ENCODE results near the gene CALCOCO1.

Gene CALCOCO1

DNA sequence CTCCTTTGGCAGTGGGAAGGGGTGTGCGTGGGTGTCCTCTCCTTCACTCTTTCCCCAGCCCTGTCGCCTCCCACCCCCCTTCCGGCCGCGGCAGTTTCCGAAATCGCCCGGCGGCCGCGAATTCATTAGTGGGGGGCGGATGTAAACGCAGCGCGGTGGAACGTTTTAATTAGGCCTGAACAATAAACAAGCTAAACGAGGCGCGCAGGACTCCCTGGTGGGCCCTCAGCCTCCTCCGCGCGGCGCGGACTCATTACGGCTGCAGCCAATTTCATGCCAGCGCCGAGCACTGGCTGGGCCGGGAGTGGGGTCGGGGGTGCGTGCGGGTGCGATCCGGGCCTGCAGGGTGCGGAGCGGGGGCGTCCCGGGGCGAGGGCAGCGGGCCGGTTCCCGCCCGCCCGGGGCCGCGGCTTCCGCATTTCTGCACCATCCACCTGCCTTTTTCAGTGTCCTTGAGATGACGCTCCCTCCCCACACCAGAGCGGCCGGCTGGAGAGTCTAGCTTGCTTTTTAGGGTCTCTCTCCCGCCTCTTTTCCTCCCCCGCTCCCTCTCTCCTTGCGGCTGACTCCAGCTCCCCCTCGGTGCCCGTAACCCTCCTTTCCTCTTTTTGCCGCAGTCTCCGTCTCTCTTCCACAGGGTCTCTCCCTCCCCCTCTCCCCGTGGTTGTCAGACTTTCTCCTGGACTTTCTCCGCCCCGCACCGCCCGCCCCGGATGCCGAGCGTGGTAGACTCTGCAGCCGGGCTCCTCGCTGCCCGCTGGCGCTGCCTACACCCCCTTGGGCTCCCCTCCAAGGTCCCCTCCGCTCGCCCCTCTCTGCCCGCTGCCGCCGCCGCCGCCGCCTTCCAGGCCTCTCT lies 24.3 kb upstream of the CALCOCO1 start, which contains the start of gene CISTR:
Gene CISTR, minus strand, starts transcription at position 644 of the 856 bp plus-strand sequence.
- no peak for DNase-seq

DNA sequence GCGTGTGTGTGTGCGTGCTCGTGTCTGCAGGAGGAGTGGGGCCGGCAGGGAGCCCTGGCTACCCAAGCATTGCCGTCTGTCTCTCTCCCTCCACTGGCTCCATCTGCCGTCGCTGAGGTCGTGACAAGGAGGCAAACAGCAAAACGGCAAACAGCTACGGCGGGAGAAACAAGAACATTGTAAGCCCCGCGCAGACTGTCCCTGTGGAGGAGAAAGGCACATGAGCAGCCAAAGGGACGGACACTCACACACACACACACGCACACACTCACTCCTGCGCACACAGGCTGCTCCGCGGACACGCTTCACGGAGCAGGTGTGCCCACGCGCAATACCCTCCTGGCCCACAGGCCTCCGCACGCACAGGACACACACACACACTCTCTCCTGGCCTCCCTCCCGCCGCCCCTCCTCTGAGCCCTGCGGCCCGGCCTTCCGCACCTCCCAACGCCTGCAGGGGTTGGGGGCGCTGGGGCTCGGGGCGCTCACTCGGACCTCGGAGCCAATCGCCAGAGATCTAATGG lies 23.6 kb upstream of the CALCOCO1 start:
- DNase-seq, result no peak

DNA sequence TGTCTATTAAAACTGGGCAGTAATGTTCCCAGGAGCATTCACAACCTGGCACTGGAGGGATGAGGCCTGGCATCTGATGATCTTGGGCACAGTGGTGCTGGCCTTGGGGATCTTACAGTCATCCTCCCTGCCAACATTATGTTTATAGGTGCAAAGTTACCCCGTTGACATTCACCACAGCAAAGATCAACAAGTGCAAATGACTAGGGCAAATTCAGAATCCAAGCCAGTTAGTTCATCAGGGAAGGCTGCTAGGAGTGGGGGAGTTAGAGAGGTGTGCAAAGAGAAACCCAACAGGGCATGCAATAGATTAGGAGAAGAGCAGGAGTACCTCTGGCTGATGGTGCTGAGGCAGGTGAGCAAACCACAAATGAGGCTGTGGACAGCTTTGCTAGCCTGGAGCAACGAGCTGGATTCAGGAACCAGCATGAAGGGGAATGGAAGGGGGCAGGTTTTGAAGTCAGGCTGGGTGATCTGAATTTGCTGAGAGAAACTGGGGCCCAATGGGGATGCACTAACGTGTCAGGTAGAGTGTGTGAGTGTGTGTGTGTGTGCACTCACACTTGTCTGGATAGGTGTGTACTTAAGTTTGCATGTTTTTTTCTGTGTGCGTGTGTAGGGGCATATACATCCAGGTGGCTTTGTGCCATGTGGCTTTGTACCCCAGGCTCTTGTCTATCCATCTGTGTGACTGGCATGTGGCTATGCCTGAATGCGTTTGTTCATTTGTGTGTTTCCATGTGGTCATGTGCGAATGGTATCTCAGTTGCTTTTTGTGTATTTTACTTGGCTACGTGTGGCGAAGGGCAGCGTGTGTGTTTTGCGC lies 22.9 kb upstream of the CALCOCO1 start:
- DNase-seq, result no peak

DNA sequence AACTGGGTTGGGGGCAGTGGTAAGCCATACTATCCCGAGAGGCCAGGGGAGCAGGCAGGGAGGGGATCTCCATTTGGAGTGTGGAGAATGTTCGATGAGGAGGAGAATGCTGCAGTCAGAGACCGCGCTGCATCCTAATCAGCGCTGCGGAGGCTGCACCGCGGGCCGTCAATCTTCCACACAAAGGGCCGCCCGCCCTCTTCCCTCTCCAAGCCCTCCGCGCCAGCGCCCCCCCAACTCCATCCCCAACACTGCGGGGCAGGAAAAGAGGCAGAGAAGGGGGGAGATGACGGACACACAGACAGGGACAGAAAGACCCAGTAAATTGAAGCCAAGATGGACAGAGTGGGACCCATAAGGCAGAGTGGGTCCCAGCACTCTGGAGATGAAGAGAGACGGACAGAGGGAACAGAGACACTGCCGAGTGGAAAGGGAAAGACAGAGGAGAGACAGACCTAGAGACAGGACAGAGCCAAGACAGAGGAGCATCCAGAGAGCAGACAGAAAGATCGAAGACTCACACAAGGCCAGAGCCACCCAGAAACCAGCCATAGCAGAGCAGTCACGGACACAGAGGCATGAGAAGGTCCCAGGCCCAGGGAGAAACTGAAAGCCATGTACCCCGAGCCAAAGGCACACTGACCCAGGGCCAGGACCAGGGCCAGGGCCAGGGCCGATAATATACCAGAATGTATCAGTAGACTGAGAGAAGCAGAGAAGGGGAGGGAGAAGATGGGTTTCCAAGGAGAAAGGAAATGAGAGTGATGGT lies 21.0 kb upstream of the CALCOCO1 start:
- DNase-seq, result no peak

DNA sequence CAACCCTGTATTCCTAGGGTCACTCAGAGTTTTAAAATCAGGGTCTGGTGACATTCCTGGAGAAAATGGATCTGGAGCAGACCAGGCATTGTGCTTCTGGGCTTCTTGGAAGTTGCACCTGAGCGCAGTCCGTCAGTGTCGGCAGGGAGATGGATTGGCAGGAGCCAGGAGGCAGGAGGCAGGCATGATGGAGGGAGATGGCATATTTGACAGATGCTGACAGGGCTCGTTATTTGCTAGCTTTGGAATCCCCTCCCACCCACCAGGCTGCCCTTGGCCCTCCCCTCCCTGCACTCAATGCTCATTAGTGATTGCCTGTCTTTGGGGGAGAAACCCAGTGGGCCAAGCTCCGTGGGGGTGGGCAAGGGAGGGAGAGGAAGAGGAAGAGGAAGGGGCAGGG lies 19.8 kb upstream of the CALCOCO1 start:
- DNase-seq, result no peak

DNA sequence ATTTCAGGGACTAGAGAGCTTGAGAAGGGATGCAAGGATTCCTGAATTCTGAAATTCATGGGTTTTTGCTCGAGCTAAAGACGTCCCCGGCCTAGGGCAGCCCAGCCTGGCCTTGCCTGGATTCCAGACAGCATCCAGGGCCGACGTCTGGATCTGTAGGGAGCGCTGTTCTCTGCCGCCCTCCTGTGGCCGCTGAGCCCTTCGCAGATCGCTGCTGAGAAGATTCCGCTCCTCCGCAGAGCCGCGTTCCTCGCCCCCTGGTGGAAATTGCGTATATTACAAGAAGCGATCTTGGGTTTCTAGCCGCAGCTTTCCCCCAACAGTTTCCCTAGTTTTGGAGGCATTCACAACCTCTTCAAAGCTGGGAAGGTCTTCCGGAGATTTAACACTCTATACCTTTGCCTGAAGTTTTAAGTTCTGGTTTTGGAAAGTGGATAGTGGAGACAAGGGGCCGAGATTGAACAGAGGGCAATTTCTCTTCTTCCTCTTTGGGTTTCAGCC lies 19.4 kb upstream of the CALCOCO1 start:
- DNase-seq, result peak; percentile 91

DNA sequence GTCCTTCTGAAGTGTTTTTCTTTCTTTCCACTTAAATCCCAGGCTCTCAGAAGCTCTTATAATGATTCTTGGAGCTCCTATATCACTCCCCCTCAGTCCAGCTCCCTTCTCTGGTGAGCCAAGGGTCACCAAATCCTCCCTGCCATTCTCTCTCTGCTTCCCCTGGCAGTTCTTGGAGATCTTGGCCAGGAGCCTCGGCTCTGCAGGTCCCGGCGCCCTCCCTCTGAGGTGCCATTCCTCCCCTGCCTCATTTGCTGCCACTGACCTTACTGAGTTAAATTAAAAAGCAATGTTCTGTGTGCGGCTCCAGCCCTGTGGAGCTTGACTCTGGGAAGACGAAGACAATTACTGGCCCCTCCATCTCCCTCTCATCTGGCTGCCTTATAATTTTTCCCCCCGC lies 17.5 kb upstream of the CALCOCO1 start:
- DNase-seq, result no peak

DNA sequence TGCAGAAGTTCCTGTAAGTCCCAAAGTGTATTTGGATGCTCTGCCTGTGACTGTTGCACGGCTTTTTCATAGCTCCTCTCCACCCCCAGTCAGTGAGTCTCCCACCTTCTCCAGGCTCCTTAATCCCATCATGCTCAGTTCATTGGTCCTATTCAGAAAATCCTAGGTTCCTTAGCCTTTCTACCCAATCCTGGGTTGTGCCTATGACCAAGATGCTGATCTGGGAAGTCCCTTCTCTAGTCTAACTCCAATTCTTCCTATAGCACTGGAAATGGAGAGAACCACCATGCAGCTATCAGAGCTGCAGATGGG lies 16.8 kb upstream of the CALCOCO1 start:
- no peak for DNase-seq

DNA sequence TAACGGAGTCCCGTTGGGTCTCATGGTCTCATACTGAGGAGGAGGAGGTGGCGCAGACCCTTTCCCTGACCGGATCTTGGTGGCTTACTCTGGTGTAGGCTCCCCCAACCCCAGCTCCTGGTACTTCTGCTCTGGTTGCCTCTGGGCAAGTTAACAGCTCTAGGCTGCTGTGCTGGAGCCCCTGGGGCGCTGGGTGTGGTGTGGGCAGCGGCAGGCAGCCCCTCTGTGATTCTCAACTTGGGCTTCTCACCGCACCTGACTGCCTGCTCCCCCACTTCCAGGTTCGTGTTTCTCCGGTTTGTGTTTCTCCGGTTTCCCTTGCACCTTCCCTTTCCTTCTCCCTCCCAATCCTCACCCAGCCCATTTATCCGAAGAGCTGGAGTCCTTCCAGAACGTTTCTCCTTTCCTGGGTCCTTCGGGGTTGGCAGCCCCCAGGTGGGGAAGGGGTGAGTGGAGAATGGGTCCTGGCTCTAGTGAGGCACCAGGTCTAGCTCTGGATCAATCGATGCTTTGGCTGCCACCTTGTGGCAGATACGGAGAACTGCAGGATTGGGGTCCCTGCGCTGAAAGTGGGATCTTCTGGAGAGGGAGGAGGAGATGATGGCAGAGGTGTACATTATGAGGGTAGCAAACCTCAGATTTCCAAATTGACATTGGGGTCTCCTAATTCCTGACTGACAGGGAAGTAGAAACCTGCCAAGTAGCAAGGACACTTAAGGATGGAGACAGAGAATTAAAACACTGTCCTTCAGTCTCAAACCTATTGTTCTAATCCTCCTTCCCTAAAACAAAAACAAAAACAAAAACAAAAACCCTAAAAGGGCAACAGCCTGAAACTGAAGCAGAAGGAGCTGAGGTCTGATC lies 16.2 kb upstream of the CALCOCO1 start:
- peak; percentile 81 for DNase-seq

DNA sequence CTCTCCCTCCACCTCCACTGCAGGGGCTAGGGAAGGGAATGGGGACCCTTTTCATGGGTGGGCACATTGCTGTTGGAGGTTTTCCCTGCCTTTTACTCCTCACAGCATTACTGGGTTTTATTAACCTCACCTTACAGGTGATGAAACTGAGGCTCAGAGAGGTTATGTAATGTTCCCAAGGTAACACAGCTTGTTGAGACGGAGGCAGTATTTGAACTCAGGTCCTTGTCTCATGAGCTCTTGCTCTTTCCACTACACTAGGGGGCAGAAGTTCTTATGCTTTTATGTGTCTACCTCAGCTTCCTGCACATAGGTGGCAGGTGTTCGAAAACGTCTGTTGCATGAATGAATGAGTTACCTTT lies 12.9 kb upstream of the CALCOCO1 start:
- DNase-seq, result no peak

DNA sequence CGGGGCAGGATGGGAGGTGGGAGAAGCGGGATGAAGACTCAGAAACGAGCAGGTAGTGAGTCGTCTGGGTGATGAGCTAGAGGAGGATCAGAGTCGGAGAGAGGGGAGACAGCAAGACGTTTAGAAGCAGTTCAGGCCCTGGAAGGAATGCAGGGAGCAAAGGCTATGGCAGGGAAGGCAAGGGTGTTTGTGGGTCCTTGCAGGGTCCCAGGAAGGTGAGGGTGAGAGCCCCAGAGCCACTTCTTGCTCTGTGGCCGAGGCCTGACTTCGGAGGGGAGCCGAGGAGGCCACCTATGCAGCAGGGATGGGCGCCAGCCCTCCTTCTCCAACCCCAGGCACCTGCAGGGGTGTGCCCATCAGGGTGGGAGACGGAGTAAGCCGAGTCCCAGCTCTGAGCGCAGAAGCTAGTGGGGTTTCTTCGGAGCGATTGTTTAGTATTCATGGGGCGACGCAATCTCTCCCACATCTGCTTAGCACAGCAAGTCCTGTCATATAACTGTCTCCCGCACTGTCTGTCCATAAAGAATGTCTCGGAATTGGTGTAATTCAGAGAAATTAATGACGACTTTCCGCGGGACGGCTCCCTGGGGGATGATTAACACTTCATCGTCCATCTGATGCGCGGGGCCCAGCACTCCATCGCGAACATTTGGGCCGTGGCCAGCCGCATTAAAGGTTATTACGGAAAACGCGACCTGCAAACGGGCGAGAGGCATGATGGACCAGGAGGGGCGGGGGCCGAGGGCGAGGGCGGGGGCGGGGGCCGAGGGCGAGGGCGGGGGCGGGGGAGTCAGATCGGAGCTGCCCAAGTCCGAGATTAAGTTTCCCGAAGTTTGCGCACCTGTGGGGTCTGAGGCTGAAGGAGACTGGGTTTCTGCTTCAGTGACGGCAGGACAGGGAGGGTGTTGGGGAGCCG lies 12.2 kb upstream of the CALCOCO1 start:
- DNase-seq, result no peak

DNA sequence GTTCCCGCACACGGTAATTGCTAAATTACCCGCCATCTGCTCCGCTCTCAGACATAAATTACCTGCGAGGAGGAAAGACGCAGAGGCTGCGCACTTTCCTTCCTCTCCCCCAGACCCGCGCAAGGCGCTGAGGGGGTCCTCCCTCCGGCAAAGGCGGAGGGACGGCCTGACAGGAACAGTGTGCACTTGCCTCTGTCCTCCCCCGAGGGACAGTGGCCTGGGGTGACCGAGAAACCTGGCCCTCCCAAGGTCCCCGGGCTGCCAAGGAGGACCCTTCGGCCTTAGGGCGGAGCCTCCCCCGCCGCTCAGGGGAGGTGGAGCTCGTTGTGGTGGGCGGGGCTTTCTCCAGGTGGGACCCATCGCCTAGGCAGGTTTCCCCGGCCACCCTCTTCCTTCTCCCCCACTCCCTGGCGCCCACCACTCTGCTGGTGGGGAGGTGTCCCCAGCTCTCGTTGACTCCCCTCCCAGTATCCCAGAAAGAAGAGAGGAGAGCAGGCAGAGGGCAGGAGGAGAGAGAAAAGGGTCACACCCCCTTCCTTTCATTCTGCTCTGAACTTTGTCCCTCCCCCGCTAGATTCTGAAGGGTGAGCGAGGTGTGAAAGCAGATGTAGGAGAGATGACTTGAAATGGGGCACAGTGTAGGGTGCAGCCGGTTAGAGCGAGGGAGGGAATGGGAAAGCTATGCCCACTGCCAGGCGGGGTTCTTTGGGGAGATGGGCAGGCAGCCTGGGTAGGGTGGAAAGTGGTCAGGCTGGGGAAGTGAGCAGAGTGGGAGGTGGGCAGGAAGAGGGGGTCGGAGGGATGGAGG lies 11.4 kb upstream of the CALCOCO1 start:
- no peak for DNase-seq

DNA sequence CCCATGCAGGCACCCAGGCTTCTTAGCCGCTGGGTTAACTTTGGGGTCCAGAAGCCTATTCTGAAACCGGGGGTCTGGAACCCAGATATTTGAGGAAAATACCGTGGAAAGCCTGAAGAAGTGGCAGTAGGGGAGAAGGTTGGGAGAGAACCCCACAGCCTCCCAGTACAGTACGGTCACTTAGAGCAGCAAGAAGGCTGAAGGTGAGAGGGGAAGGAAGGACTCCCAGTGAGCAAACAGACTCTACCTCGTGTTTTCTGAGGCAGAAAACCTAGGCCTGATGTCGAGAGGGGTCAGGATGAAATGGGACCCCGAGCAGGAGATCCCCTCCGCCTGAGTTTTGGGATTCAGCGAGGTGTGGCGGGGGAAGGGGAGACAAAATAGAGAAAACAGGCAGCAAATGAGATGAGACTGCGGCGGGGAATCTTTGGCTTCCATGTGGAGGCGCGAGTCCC lies 10.7 kb upstream of the CALCOCO1 start:
- no peak for DNase-seq

DNA sequence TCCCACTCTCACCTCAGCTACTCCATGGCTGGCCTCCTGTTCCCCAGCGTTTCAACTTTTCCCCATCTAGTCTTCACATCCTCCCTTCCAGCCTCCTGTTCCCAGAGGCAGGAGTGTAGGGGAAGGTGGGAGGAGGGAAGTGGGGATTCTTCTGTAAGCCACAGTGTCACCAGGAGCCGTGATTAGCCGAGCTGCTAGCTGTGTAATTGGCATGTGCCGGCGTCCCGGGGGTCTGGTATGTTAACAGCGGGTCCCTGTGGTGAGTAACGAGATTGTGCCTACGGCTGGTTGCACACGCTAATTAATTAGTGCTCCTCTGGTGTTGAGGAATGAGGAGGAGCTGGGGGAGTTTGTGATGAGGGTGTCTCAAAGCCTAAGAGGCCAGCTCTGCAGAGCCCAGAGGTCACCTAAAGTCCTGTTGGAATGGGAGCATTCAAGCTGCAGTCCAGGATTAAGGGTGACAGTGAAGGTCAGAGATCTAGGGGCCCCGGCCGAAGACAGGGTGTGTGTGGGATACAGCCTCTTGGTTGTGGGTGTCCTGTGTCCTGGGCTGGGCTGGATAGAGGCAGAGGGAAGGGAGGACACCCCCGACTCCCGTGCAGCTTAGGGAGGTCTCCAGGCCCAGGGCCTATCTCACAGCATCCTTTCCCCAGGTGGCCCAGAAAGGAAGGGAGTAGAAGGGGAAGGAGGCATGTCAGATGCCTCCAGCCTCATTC lies 10.0 kb upstream of the CALCOCO1 start:
- DNase-seq, result no peak

DNA sequence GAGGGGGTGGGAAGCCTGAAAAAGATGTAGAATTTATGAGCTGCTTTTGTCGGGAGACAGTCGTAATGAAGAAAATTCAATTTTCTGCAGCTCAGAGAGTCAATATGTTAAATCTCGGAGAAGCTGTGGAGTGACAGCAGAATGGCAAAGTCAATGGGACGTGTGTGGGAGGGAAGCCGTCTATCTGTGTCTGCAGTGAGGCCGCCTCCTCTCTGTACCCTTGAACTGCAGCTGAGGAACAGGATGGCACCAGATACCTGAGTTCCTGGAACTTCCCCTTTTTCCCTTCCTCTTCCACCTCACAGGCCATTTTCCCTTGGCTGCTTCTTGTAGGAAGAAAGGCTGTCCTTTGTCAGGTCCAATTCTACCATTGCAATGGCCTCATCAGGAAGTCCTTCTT lies 9.3 kb upstream of the CALCOCO1 start:
- DNase-seq, result no peak

DNA sequence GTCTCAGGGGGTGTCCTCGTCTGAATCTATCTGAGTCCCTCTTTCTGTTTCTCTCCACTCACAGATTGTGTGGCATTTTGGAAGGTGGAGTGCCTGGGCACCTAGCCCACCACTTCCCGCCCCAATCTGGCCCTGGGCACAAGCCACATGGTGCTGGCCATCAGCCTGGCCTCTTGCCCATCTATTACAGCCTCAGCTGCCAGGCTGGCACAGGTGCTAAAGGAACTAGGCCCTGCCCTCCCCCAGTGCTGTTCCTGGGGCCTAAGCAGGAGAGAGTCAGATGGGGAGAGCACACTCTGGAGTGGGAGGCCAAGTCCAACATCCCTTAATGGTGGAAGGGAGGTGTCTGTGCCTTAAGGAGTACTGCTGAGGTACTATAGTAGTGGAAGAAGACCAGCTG lies 8.3 kb upstream of the CALCOCO1 start:
- DNase-seq, result no peak

DNA sequence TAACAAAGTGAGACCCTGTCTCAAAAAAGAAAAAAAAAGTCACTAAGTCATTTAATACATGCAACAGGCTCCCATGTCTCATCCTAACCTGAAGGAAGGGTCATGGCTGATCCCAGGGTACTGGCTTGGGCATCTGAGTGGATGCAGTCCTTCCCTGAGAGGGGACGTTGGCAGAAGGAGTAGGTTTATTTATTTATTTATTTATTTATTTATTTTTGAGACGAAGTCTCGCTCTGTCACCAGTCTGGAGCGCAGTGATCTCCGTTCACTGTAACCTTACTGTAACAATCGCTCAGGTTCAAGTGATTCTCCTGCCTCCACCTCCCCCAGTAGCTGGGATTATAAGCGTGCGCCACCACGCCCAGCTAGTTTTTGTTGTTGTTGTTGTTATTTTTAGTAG lies 7.2 kb upstream of the CALCOCO1 start:
- DNase-seq, result no peak

DNA sequence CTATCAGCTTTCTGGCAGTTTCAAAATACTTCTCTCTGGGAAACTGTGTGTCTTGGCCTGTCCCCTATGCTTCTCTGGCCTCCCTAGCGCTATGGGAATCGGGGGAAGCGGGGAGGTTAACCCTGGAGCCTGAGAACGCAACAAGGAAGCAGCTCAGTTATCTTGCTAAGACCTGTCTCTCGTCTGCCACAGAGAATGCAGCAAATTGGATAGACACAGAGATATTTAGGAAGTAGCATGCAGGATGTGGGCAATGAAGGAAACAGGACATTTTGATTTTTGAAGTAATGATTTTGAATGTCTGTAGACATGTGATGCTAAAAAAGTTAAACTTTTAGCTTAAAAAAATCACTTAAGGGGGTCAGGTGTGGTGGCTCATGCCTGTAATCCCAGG lies 6.6 kb upstream of the CALCOCO1 start:
- no peak for DNase-seq

DNA sequence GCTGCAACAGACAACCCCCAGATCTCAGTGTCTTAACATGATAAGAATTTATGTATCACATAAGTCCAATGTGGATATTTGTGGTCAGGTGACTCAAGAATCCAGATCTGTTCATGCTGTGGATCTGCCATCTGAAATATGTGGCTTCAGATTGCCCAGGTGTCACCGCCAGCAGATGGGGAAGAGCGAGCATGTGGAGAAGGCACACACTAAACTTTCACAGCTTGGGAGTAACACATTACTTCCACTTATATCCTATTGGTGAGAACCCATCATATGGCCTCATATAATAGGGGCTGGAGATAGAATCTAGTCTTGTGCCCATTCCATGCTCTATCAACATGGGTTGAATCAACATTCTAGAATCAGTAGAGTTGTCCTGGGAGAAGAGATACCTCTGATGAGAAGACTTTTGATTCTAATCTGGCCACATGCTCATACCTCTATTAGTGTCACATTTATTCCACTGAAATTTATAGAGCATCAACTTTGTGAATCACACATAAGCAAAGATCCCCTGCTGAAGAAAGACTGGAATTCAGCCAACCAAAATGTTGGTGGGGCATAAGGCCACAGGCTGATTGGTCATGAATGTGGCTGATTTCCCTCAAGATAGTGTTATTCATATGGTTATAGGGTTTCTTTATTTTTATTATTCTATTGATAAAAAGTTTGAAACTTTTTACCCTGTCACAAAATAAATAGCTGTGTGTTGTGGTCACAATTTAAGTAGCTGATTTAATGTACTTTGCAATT lies 6.0 kb upstream of the CALCOCO1 start:
- no peak for DNase-seq

All from activated CD8-positive, alpha-beta memory T cell treated with anti-CD3 and anti-CD28 coated beads, Interleukin-2, amount 50 U/mL, for 48 hours (primary cell).